WTC11 (cell line): ENCODE measurements around the gene PEAR1. TPM values are rescaled to one million over a fixed set of nuclear protein-coding genes. Genes with fewer than 3 reads are reported as not detected.
A peak's percentile ranks its signal among the peaks of the same experiment; 100 is the strongest.

Experiments
- CDX4 ChIP-seq: fragments of 250-450 bp; sonication (Bioruptor Pico); IDR thresholded peaks from 2 replicates; pipeline ENCODE4 v1.9.0; 2021; ENCODE audit warnings: moderate library complexity, mild to moderate bottlenecking, inconsistent platforms, borderline replicate concordance
- ELF4 ChIP-seq: sonication (generic); formaldehyde crosslinking; IDR thresholded peaks from 2 replicates; pipeline ENCODE4 v1.8.1; 2022; ENCODE audit warnings: low read depth, mild to moderate bottlenecking, moderate library complexity, missing genetic modification reagents
- ESRRA ChIP-seq: sonication (generic); formaldehyde crosslinking; IDR thresholded peaks from 2 replicates; pipeline ENCODE4 v1.8.1; 2022; ENCODE audit warnings: mild to moderate bottlenecking, missing genetic modification reagents, borderline replicate concordance
- FOXK1 ChIP-seq: sonication (generic); formaldehyde crosslinking; IDR thresholded peaks from 2 replicates; pipeline ENCODE4 v1.8.0; 2022; ENCODE audit warnings: mild to moderate bottlenecking, moderate library complexity, missing genetic modification reagents
- FOXP1 ChIP-seq: sonication (generic); formaldehyde crosslinking; IDR thresholded peaks from 2 replicates; pipeline ENCODE4 v1.8.0; 2022; ENCODE audit warnings: missing genetic modification reagents, mild to moderate bottlenecking, moderate library complexity, borderline replicate concordance
- GABPB1 ChIP-seq: sonication (generic); formaldehyde crosslinking; IDR thresholded peaks from 2 replicates; pipeline ENCODE4 v1.8.1; 2023; ENCODE audit warnings: mild to moderate bottlenecking, missing genetic modification reagents
- GRHL2 ChIP-seq: fragments of 250-450 bp; sonication (Bioruptor Pico); IDR thresholded peaks from 2 replicates; pipeline ENCODE4 v1.8.0; 2022; ENCODE audit warnings: mild to moderate bottlenecking, moderate library complexity; ENCODE audit not compliant: insufficient replicate concordance, severe bottlenecking
- MAX ChIP-seq: sonication (generic); formaldehyde crosslinking; IDR thresholded peaks from 2 replicates; pipeline ENCODE4 v1.8.0; 2022; ENCODE audit warnings: mild to moderate bottlenecking, missing genetic modification reagents
- MXD4 ChIP-seq: fragments of 250-450 bp; sonication (Bioruptor Pico); IDR thresholded peaks from 2 replicates; pipeline ENCODE4 v1.8.0; 2021; ENCODE audit warnings: mild to moderate bottlenecking, moderate library complexity, borderline replicate concordance
- NFYB ChIP-seq: sonication (generic); formaldehyde crosslinking; conservative IDR thresholded peaks from 2 replicates; pipeline ENCODE4 v1.8.0; 2022; ENCODE audit warnings: low read depth, missing genetic modification reagents
- NR1H2 ChIP-seq: sonication (generic); formaldehyde crosslinking; IDR thresholded peaks from 2 replicates; pipeline ENCODE4 v1.9.0; 2021; ENCODE audit warnings: mild to moderate bottlenecking, moderate library complexity, missing genetic modification reagents
- NR3C1 ChIP-seq: sonication (generic); formaldehyde crosslinking; conservative IDR thresholded peaks from 2 replicates; pipeline ENCODE4 v1.8.1; 2023; ENCODE audit warnings: low read depth, mild to moderate bottlenecking, missing genetic modification reagents
- PRRX2 ChIP-seq: fragments of 250-450 bp; sonication (Bioruptor Pico); IDR thresholded peaks from 2 replicates; pipeline ENCODE4 v1.8.0; 2021; ENCODE audit warnings: mild to moderate bottlenecking
- RORB ChIP-seq: fragments of 250-450 bp; sonication (Bioruptor Pico); IDR thresholded peaks from 2 replicates; pipeline ENCODE4 v1.9.0; 2021; ENCODE audit warnings: mild to moderate bottlenecking
- SMAD3 ChIP-seq: sonication (generic); formaldehyde crosslinking; IDR thresholded peaks from 2 replicates; pipeline ENCODE4 v1.8.0; 2022; ENCODE audit warnings: missing genetic modification reagents, mild to moderate bottlenecking, borderline replicate concordance
- SOX15 ChIP-seq: fragments of 250-450 bp; sonication (Bioruptor Pico); IDR thresholded peaks from 2 replicates; pipeline ENCODE4 v1.9.0; 2021; ENCODE audit warnings: mild to moderate bottlenecking
- STAT6 ChIP-seq: sonication (generic); formaldehyde crosslinking; conservative IDR thresholded peaks from 2 replicates; pipeline ENCODE4 v1.8.1; 2023; ENCODE audit warnings: mild to moderate bottlenecking, low read depth, missing genetic modification reagents, moderate library complexity
- TCF7 ChIP-seq: sonication (generic); formaldehyde crosslinking; IDR thresholded peaks from 2 replicates; pipeline ENCODE4 v1.8.0; 2022; ENCODE audit warnings: mild to moderate bottlenecking, low read depth, missing genetic modification reagents, moderate library complexity
- TEAD1 ChIP-seq: sonication (generic); formaldehyde crosslinking; IDR thresholded peaks from 2 replicates; pipeline ENCODE4 v1.8.0; 2022; ENCODE audit warnings: mild to moderate bottlenecking, missing genetic modification reagents
- TP53 ChIP-seq: sonication (generic); formaldehyde crosslinking; IDR thresholded peaks from 2 replicates; pipeline ENCODE4 v1.8.1; 2023; ENCODE audit warnings: mild to moderate bottlenecking, missing genetic modification reagents
- ZBTB21 ChIP-seq: sonication (generic); formaldehyde crosslinking; IDR thresholded peaks from 2 replicates; pipeline ENCODE4 v1.8.1; 2023; ENCODE audit warnings: mild to moderate bottlenecking, missing genetic modification reagents, borderline replicate concordance
- ZNF121 ChIP-seq: sonication (generic); formaldehyde crosslinking; IDR thresholded peaks from 2 replicates; pipeline ENCODE4 v1.8.0; 2023; ENCODE audit warnings: missing genetic modification reagents
- ZNF138 ChIP-seq: sonication (generic); formaldehyde crosslinking; conservative IDR thresholded peaks from 2 replicates; pipeline ENCODE4 v1.8.1; 2022; ENCODE audit warnings: mild to moderate bottlenecking, moderate library complexity, missing genetic modification reagents
- ZNF423 ChIP-seq: fragments of 250-450 bp; sonication (Bioruptor Pico); IDR thresholded peaks from 2 replicates; pipeline ENCODE4 v2.1.2; 2022; ENCODE audit warnings: mild to moderate bottlenecking, moderate library complexity
- ZNF671 ChIP-seq: fragments of 250-450 bp; sonication (Bioruptor Pico); IDR thresholded peaks from 2 replicates; pipeline ENCODE4 v1.8.0; 2021; ENCODE audit warnings: mild to moderate bottlenecking
- total RNA-seq: library from RNA; stranded (reverse); gene quantifications from 3 replicates; pipeline ENCODE4 v1.2.3, GENCODE V29; 2021
- TF ChIP-seq, protein P1 (sequence below): fragments of 250-450 bp; sonication (Bioruptor Pico); conservative IDR thresholded peaks from 2 replicates; pipeline ENCODE4 v1.9.0; 2021; ENCODE audit warnings: mild to moderate bottlenecking
- TF ChIP-seq, protein P2 (sequence below): sonication (generic); formaldehyde crosslinking; IDR thresholded peaks from 2 replicates; pipeline ENCODE4 v1.8.1; 2022; ENCODE audit warnings: mild to moderate bottlenecking, moderate library complexity, missing genetic modification reagents
- TF ChIP-seq, protein P3 (sequence below): sonication (generic); formaldehyde crosslinking; IDR thresholded peaks from 2 replicates; pipeline ENCODE4 v1.8.0; 2023; ENCODE audit warnings: missing genetic modification reagents
- TF ChIP-seq, protein P4 (sequence below): sonication (generic); formaldehyde crosslinking; IDR thresholded peaks from 2 replicates; pipeline ENCODE4 v1.8.0; 2022; ENCODE audit warnings: mild to moderate bottlenecking, missing genetic modification reagents

The PEAR1 gene
- total RNA-seq, 1 experiment from 2014 or later, result 1.6 TPM

GRCh38 chr1:156927215-156928042 lies 33.9 kb downstream of the PEAR1 start (continued):
- no peak for TF ChIP-seq NR1H2 (CRISPR knock-in tag)
- no peak for TF ChIP-seq ZNF138
- TF ChIP-seq, protein P1, sequence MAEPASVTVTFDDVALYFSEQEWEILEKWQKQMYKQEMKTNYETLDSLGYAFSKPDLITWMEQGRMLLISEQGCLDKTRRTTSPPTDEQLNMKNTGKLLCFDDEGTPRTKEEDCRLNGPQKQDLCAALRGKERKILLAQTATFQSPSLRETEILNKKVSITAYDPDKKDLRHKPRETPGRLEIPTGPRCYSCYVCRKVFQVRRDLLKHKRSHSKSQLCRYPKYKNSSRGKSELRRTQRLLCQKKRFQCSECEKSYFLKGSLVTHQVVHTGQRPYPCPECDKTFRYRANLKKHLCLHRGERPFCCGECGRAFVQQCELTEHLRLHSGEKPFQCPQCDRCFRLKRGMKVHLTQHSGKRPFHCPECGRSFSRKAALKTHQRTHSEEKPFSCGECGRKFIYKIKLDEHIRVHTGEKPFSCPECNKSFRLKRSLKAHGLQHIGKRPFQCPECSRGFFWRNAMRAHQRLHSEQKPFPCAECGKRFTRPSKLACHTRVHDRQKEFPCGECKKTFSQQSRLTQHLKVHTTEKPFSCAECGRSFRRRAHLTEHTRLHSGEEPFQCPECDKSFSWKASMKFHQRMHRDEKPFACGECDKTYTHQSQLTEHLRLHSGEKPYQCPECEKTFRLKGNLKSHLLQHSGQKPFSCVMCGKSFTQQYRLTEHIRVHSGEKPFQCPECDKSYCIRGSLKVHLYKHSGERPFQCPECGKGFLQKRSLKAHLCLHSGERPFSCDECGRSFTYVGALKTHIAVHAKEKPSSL (CRISPR knock-in tag), result no peak
- TF ChIP-seq ZNF671, result no peak
- no peak for TF ChIP-seq ELF4 (CRISPR knock-in tag)
- no peak for TF ChIP-seq ZNF423 (CRISPR knock-in tag)
- no peak for TF ChIP-seq PRRX2
- 0 out of 2 replicates have a peak, but pooled peaks have one; percentile 21 for TF ChIP-seq ZNF121
- no peak for TF ChIP-seq NR3C1 (CRISPR knock-in tag)
- TF ChIP-seq ZBTB21 (CRISPR knock-in tag), result no peak; the same call in 1 of the 2 replicates
- no peak for TF ChIP-seq MXD4
- TF ChIP-seq MAX (CRISPR knock-in tag), result peak; percentile 60; the same call in 1 of the 2 replicates
- no peak for TF ChIP-seq GABPB1 (CRISPR knock-in tag)
- TF ChIP-seq SMAD3 (CRISPR knock-in tag), result no peak
- TF ChIP-seq FOXK1 (CRISPR knock-in tag), result peak; percentile 10; the same call in 1 of the 2 replicates
- no peak for TF ChIP-seq TEAD1
- no peak for TF ChIP-seq NFYB (CRISPR knock-in tag)
- no peak for TF ChIP-seq TP53 (CRISPR knock-in tag)
- TF ChIP-seq STAT6 (CRISPR knock-in tag), result no peak
- no peak for TF ChIP-seq SOX15 (CRISPR knock-in tag)
- TF ChIP-seq, protein P2, sequence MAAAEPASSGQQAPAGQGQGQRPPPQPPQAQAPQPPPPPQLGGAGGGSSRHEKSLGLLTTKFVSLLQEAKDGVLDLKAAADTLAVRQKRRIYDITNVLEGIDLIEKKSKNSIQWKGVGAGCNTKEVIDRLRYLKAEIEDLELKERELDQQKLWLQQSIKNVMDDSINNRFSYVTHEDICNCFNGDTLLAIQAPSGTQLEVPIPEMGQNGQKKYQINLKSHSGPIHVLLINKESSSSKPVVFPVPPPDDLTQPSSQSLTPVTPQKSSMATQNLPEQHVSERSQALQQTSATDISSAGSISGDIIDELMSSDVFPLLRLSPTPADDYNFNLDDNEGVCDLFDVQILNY (CRISPR knock-in tag), result 0 out of 2 replicates have a peak, but pooled peaks have one; percentile 66
- TF ChIP-seq, protein P3, sequence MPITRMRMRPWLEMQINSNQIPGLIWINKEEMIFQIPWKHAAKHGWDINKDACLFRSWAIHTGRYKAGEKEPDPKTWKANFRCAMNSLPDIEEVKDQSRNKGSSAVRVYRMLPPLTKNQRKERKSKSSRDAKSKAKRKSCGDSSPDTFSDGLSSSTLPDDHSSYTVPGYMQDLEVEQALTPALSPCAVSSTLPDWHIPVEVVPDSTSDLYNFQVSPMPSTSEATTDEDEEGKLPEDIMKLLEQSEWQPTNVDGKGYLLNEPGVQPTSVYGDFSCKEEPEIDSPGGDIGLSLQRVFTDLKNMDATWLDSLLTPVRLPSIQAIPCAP, result no peak
- TF ChIP-seq, protein P4, sequence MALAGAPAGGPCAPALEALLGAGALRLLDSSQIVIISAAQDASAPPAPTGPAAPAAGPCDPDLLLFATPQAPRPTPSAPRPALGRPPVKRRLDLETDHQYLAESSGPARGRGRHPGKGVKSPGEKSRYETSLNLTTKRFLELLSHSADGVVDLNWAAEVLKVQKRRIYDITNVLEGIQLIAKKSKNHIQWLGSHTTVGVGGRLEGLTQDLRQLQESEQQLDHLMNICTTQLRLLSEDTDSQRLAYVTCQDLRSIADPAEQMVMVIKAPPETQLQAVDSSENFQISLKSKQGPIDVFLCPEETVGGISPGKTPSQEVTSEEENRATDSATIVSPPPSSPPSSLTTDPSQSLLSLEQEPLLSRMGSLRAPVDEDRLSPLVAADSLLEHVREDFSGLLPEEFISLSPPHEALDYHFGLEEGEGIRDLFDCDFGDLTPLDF, result no peak
- TF ChIP-seq GRHL2 (CRISPR knock-in tag), result no peak
- no peak for TF ChIP-seq CDX4 (CRISPR knock-in tag)
- no peak; the same call in 1 of the 2 replicates for TF ChIP-seq TCF7 (CRISPR knock-in tag)
- TF ChIP-seq FOXP1, result peak; percentile 55; the same call in 1 of the 2 replicates
- no peak for TF ChIP-seq RORB (CRISPR knock-in tag)
- TF ChIP-seq ESRRA (CRISPR knock-in tag), result no peak
